Chondrocyte (in vitro differentiated cells): ENCODE data around the gene RASGRF1. TPM values are rescaled to one million over a fixed set of nuclear protein-coding genes. Genes with fewer than 3 reads are reported as not detected.

ENCODE experiments used
- DNase-seq: peaks from one replicate; pipeline ENCODE4 v3.0.0; 2021; ENCODE audit warnings: mixed read lengths, low spot score
- H3K27ac Mint-ChIP-seq: one replicate; pipeline ENCODE4 v1.8.0; 2021; ENCODE audit warnings: mild to moderate bottlenecking, moderate library complexity, mixed read lengths; ENCODE audit not compliant: unreplicated experiment
- H3K27me3 Mint-ChIP-seq: 2 replicates; pipeline ENCODE4 v1.8.0; 2021; ENCODE audit warnings: low read depth, mixed read lengths
- H3K36me3 Mint-ChIP-seq: 2 replicates; pipeline ENCODE4 v1.8.0; 2021; ENCODE audit warnings: low read depth, mixed read lengths
- H3K4me1 Mint-ChIP-seq: 2 replicates; pipeline ENCODE4 v1.8.0; 2021; ENCODE audit warnings: low read depth, mild to moderate bottlenecking, mixed read lengths
- H3K4me3 Mint-ChIP-seq: one replicate; pipeline ENCODE4 v1.8.0; 2021; ENCODE audit warnings: mild to moderate bottlenecking, moderate library complexity, mixed read lengths; ENCODE audit not compliant: unreplicated experiment
- H3K9me3 Mint-ChIP-seq: 2 replicates; pipeline ENCODE4 v1.8.0; 2021; ENCODE audit warnings: low read depth, mixed read lengths
- CTCF ChIP-seq: fragments of 200-600 bp; sonication (generic); IDR thresholded peaks from 2 replicates; pipeline ENCODE4 v1.5.0; 2021; ENCODE audit warnings: antibody characterized with exemption, mild to moderate bottlenecking, moderate library complexity
- total RNA-seq: library from RNA; stranded (reverse); gene quantifications from 3 replicates; pipeline ENCODE4 v1.2.1, GENCODE V29; 2021

Gene RASGRF1
- total RNA-seq, 1 donor from 2014 or later, result 0.10 TPM

DNA sequence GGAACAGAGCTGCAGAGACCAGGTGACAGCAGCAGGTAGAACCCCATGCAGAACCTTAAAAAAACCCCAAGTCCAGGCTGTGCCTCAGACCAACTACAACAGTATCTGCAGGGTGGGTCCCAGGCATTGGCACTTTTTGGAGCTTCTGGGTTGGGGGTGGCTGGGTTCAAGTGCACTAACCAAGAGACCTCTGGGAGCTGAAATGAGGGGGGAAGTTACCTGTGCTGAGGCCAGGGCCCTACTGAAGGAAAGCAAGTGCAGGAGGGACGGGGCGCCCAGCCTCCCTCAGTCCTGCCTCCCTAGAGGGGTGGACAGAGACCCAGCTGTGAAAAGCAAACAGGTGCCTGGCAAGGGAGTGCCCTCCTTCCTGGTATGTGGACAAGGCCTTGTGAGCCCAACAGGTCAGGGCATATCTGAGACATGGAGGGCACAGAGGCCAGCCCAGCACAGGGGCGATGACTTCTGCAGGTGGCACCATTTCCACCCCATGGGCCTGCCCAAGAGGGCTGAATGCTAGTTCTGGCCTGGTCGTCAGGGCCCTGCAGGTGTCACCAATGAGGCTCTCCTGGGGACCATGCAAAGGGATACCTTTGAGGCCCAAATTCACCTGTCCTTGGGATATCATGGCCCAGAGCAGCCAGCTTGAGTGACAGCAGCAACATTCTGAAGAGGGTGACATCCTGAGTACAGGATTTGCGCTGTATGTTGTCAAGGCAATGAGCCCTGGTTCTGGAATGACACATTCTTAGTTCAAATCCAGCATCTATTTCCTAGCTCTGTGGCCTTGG is 164.4 kb downstream of the RASGRF1 start:
- no peaks in the 10 kb centered on the region for H3K27me3 Mint-ChIP-seq
- TF ChIP-seq CTCF, result no peak
- peaks cover 22% of the 10 kb centered on the region for H3K36me3 Mint-ChIP-seq
- H3K4me3 Mint-ChIP-seq, result no peak overlapping the region
- H3K4me1 Mint-ChIP-seq, result no peaks in the 10 kb centered on the region
- no peaks in the 10 kb centered on the region for H3K9me3 Mint-ChIP-seq
- no peak overlapping the region for H3K27ac Mint-ChIP-seq
- no peak for DNase-seq

- no peak for DNase-seq
- Mint-ChIP-seq H3K27ac (no peak overlapping the region), H3K4me1 (no peaks in the 10 kb centered on the region), H3K4me3 (no peak overlapping the region), H3K9me3 (no peaks in the 10 kb centered on the region), H3K36me3 (peaks cover 24% of the 10 kb centered on the region), H3K27me3 (no peaks in the 10 kb centered on the region)
- TF ChIP-seq CTCF, result no peak
Measured at GRCh38 chr15:78925076-78925624, 165.4 kb downstream of the RASGRF1 start.

- Mint-ChIP-seq H3K4me3 (no peak overlapping the region), H3K36me3 (peaks cover 28% of the 10 kb centered on the region), H3K4me1 (no peaks in the 10 kb centered on the region), H3K27me3 (no peaks in the 10 kb centered on the region), H3K27ac (no peak overlapping the region), H3K9me3 (no peaks in the 10 kb centered on the region)
- TF ChIP-seq CTCF, result no peak
- no peak for DNase-seq
Measured at GRCh38 chr15:78923480-78924360, 166.9 kb downstream of the RASGRF1 start.

DNA sequence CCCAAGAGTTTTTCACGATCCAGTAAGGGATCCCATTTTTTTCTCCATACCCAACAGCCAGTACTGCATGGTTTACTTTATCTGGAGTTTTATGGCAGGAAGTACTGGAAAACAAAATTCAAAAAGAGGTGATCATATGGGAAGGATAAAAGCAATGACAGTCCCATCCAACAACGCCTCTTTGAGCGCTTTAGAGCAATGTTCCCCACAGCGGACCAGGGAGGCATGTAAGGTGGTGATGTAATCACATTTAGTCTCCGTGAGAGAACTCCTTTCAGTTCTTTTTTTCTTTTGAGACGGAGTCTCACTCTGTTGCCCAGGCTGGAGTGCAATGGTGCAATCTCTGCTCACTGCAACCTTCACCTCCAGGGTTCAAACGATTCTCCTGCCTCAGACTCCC is 167.6 kb downstream of the RASGRF1 start:
- Mint-ChIP-seq H3K27me3 (no peaks in the 10 kb centered on the region), H3K4me1 (no peaks in the 10 kb centered on the region), H3K9me3 (no peaks in the 10 kb centered on the region), H3K36me3 (peaks cover 30% of the 10 kb centered on the region), H3K27ac (no peak overlapping the region), H3K4me3 (no peak overlapping the region)
- DNase-seq, result no peak
- TF ChIP-seq CTCF, result no peak

GRCh38 chr15:78922527-78922926 is 168.1 kb downstream of the RASGRF1 start:
- no peak overlapping the region for H3K27ac Mint-ChIP-seq
- TF ChIP-seq CTCF, result no peak
- no peaks in the 10 kb centered on the region for H3K4me1 Mint-ChIP-seq
- DNase-seq, result no peak
- no peaks in the 10 kb centered on the region for H3K9me3 Mint-ChIP-seq
- H3K27me3 Mint-ChIP-seq, result no peaks in the 10 kb centered on the region
- H3K36me3 Mint-ChIP-seq, result peaks cover 32% of the 10 kb centered on the region
- H3K4me3 Mint-ChIP-seq, result no peak overlapping the region
